GM12864 (cell line): ENCODE measurements around the gene TLE2.
"Not testable (repeated sequence)": the region's sequence is repeated elsewhere in the genome, so short reads cannot be mapped to it uniquely, and the experiment has no call there.

Experiments used
- DNase-seq: peaks from one replicate; pipeline ENCODE4 v3.0.0-alpha.2; 2011; ENCODE audit warnings: low read depth
- H3K4me3 ChIP-seq: 2 replicates; pipeline ENCODE4 v1.5.1; 2011; ENCODE audit warnings: mild to moderate bottlenecking, low read depth, low read length, control low read depth
- CTCF ChIP-seq: IDR thresholded peaks from 2 replicates; pipeline ENCODE4 v1.5.1; 2011; ENCODE audit warnings: low read depth, mild to moderate bottlenecking, moderate library complexity, low read length, control low read depth, inconsistent platforms; ENCODE audit errors: missing control alignments

The TLE2 gene

GRCh38 chr19:3041761-3042620 is 12.9 kb upstream of the TLE2 start:
- DNase-seq = no peak
- no peak overlapping the region for H3K4me3 ChIP-seq
- TF ChIP-seq CTCF = no peak

GRCh38 chr19:3041327-3041726 is 12.2 kb upstream of the TLE2 start:
- H3K4me3 ChIP-seq = no peak overlapping the region
- no peak for DNase-seq
- TF ChIP-seq CTCF = no peak

GRCh38 chr19:3039641-3040077 is 10.6 kb upstream of the TLE2 start:
- peak; percentile 21 for DNase-seq
- no peak overlapping the region for H3K4me3 ChIP-seq
- TF ChIP-seq CTCF = peak; percentile 41

GRCh38 chr19:3039125-3039524 is 10.0 kb upstream of the TLE2 start:
- H3K4me3 ChIP-seq = no peak overlapping the region
- no peak for TF ChIP-seq CTCF
- no peak for DNase-seq

- TF ChIP-seq CTCF = no peak
- H3K4me3 ChIP-seq = no peak overlapping the region
- DNase-seq = no peak
Measured at GRCh38 chr19:3038214-3038613, 9.1 kb upstream of the TLE2 start.

GRCh38 chr19:3036977-3037544 is 8.0 kb upstream of the TLE2 start:
- not testable (repeated sequence) for DNase-seq, H3K4me3 ChIP-seq

GRCh38 chr19:3036119-3036976 is 7.3 kb upstream of the TLE2 start:
- DNase-seq = peak; percentile 41
- H3K4me3 ChIP-seq = peak overlapping the region; percentile 73
- TF ChIP-seq CTCF = no peak
